ENCODE measurements around the gene RGS7.
"Not testable (repeated sequence)": the region's sequence is repeated elsewhere in the genome, so short reads cannot be mapped to it uniquely, and the experiment has no call there.

RGS7 gene

DNA sequence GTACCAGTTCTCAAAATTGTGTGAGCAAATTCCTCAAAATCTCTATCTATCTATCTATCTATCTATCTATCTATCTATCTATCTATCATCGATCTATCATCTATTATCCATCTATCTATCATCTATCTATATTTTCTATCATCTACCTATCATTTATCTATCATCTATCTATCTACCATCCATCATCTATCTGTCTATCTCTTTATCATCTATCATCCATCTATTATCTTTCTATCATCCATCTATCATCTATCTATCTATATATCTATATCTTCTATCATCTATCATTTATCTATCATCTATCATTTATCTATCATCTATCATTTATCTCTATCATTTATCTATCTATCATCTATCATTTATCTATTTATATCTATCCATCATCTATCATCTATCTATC lies 380.3 kb downstream of the RGS7 start:
- no peak for DNase-seq (ENCODE audit: low spot score)

DNA sequence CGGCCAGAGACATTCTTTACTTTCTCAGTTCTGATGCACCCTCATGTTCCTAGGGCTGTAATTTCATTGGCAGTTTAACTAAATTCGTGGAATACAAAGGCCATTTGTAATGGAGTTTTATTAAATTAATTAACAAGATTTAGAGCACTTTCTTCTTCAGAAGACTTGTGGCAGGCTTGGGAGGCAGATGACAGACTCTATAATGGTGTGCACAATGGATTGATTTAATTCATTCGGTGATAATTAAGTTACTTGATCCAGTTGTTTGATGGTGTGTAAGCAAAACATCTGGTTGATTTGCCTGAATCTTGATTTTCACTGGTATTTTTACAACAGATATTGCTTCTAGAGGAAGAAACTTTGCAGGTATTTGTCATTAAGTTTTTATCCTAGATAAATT lies 383.1 kb downstream of the RGS7 start:
- DNase-seq (ENCODE audit: low spot score), result no peak

DNA sequence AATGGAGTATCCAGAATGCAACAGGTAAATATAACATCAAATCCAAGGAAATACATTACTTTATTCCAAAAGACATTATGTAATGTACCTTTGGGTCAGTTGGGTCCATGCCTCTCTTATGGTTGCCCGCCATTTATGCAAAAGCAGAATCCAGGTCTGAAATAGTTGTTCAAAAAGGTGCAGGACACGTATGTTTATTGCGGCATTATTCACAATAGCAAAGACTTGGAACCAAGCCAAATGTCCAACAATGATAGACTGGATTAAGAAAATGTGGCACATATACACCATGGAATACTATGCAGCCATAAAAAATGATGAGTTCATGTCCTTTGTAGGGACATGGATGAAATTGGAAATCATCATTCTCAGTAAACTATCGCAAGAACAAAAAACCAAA lies 384.9 kb downstream of the RGS7 start:
- not testable (repeated sequence) for DNase-seq (ENCODE audit: low spot score)

DNA sequence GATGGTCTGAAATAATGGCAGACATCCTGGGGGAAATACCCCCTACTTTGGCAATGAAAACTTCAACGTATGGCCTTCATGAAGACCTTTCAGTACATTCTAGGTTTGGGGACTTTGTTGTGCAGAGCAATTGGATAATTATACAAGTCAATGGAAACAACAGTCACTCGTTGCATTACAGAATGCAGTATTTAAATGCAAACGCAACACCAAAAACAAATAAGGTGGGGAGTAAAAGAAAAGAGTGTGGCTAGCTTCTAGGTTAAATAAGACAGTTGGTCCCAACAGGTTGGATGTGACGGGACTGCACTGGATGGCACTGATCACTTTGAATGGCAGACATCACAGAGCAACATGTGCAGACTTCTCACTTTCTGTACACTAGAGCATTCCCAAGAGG lies 386.8 kb downstream of the RGS7 start:
- DNase-seq (ENCODE audit: low spot score), result no peak

DNA sequence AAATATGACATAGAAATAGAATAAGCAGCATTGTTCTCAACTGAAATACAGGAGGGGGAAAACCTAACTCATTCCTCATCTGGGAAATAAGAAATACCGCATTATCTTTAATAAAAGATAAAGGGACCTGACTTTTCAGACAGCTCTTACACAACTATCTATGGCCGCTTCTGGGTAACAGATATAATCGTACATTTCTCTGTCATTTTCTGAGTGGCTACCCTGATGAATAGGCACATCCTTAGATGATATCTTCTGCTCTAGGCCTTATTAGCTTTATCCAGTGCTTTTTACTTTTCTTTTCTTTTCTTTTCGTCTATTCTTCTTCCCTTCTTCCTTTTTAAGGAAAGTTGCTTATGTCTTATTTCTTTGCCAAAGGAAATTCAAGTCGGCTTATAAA lies 388.1 kb downstream of the RGS7 start:
- no peak for DNase-seq (ENCODE audit: low spot score)

DNA sequence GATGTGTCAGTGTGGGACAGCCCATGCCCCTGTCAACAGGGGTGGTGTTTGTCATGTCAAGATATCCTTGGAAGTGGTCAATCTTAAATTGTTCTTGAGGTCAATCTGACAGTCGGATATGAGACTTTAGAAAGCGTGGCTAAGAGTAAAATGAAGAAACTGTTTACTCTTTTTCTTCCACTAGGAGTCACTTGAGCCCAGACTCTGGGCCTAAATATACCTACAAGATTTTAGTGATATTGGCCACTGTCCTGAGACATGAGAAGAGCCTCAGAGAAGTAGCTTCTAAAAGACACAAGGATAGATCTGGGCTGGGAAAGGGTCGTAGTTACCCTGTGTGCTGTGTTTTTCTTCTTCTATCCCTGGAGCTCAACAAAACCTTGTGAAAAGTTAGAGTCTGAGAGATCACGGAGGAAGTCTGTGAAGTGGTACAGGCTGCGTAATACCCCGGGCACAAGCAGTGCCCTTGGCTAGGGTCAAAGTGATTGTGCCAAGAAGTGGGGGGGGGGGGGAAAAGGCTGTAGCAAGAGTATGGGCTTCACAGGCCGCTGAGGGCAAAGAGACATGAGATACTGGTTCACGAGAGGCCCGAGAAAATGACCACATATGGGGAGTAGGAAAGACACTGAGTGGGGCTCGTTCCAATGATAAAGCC lies 389.8 kb downstream of the RGS7 start:
- no peak for DNase-seq (ENCODE audit: low spot score)

DNA sequence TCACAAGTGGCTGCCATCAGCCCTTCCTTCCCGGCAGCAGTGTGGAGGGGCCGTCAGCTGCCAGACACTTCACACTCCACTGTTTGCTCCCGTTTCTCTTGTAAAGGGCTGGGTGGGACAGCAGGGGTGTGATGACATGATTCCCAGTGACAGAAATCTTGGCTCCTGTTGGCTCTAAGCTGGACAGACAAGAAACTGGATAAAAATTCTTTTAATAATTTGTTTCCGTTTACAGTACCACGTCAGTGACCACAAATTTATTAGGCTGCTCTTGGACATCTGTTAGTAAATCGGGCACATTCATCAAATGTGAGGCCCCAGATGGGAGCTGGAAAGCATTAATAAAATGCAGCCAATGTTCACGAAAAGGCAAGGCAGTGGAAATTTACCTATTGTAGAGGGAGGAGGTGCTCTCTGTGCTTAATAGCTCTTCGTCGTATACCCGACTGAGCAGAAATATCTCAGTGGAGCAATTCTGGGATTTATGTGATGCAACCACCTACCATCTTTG lies 391.4 kb downstream of the RGS7 start:
- no peak for DNase-seq (ENCODE audit: low spot score)

DNA sequence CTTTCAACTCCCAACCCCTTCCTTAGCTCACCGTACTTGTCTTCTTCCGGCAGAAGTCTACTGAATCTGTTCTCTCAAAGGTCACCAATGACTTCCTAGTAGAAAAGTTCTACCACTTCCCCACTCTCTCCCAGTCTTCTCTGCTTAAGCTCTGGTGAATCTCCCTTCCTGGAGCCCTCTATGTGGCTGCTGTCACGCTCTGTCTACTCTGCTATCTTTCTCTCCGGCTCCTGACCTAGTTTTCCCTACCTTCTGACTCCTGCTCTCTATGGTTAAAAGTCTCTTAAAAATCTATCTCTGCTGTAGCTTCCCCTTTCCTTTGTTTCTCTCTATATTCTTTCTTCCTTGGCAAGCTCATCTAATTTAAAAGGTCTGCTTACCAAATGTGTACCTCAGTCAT lies 394.9 kb downstream of the RGS7 start:
- no peak for DNase-seq (ENCODE audit: low spot score)

DNA sequence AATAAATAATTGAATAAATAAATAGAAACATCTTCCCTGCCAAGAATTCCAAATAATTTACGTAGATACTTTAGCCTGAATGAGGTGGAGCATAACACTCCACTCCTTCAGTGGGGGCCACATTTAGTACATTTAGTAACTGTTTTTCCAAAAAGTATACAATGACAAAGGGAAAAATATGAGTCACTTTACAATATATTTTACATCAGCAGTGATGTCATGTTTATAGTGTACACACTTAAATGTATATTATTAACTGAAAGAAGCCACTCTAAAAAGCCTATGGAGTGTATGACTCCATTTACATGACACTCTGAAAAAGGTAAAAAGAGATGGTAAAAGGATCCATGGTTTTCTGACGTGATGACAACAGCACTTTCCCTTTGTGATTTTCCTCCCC lies 400.6 kb downstream of the RGS7 start:
- no peak for DNase-seq (ENCODE audit: low spot score)

DNA sequence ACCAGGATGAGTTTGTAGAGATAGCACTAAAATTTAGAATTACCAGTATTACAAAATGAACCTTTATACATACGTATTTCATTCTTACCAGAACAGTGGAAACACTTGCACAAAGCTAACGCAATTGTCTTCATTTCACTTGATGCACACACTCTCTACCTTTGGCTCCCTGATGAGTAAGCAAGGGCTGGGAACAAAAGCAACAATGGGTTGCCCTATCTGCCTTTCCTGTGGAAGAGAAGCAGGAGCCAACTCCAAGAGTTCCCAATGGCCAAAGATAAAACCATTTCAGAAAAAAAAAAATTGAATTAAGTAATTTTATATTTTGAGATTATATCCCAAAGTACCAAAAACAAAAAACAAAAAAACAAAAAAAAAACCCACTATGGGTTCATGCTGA lies 401.0 kb downstream of the RGS7 start:
- DNase-seq (ENCODE audit: low spot score), result no peak

DNA sequence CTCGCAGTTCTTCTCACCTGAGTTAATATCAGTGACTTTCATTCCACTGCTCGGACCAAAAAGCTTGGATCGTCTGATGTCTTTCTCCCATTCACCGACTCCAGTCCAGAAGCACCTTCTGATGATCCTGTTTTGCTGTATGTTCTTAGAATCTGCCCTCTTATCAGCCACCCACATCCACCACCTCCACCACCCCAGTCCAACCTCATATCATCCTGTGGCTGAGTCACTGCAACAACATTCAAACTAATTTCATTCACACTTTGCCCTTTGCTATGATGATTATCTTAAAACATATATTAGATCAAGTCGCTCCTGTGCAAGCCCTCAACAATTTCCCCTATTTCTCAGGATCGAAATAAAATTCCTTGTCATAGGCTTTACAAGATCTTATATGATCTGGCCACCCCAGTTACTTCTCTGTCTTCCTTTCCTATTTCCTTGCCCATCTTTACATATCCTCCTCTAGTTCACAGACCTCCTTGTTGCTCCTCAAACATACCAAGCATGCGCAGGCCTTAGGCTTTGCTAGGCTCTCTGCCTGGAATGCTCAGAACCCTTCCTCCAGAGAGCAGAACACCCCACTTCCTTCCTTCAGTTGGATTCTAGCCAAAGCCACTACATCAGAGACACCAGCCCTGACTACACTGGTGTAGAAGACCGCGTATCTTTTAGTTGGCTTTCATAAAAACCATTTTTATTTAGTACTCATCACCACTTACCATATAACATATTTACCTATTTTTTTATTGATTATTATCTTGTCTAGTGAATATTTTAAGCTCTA lies 409.4 kb downstream of the RGS7 start:
- no peak for DNase-seq (ENCODE audit: low spot score)

DNA sequence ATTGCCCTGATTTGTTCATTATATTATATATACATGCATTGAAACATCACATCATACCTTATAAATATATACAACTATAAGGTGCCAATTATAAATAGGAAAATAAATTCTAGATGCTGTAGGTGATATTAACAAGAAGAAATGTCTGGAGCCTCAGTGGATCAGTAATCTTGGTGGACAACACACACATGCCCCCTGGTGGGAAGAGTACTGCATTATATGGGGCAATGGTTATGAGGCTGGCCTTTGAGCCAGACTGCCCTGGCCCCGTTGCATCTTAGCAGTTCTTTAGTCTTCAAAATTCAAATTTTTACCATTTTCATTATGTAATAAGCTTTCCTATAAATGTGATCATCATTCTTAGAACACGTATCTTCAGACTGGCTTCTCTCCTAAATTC lies 410.1 kb downstream of the RGS7 start:
- DNase-seq (ENCODE audit: low spot score), result no peak

DNA sequence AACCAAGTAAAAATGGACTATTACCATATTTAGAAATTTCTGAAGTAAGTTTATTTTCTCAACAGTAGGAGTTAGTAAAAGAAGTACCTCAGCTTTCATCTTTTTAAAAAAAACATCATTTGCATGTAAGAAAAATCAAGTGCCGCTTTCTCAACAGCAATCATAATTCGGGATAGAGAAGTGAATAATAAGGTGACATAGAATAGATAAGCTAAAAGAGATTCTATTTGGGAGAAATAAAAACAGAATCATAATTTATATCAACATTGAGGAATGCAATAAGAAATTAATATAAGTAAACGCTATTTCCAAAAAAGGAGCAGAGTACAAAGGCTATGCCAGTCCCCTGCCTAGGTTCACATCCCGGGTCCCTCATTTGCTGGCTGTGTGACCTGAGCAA lies 414.1 kb downstream of the RGS7 start:
- DNase-seq (ENCODE audit: low spot score), result no peak

DNA sequence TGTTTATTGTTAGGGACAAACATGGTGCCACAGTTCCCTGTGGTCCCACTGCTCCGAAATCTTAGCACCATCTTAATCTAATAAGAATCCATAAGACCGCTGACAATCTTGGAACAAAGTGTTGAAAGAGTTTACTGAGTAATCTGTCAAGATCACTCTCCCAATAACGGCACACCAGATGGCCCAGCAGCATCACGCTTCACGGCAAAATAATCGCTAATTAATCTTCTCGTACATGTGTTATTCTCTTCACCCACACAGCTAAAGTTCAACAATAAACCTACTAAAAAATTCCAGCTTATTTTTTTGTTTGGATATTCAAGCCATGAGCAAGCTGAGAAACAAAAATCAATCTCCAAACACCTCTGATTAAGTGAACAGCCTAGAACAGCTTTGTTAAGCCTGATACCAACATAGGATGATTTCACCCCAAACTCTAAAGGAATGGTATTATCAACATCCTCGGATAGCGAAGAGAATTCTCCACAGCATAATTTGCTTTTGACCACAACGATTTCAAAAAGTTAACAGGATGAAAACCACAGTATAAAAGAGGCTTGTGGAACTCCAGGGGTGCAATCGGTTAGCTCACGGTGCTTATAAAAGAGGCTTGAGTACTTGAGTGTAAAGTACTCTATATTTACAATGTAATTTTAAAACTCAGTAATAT lies 415.2 kb downstream of the RGS7 start:
- no peak for DNase-seq (ENCODE audit: low spot score)

DNA sequence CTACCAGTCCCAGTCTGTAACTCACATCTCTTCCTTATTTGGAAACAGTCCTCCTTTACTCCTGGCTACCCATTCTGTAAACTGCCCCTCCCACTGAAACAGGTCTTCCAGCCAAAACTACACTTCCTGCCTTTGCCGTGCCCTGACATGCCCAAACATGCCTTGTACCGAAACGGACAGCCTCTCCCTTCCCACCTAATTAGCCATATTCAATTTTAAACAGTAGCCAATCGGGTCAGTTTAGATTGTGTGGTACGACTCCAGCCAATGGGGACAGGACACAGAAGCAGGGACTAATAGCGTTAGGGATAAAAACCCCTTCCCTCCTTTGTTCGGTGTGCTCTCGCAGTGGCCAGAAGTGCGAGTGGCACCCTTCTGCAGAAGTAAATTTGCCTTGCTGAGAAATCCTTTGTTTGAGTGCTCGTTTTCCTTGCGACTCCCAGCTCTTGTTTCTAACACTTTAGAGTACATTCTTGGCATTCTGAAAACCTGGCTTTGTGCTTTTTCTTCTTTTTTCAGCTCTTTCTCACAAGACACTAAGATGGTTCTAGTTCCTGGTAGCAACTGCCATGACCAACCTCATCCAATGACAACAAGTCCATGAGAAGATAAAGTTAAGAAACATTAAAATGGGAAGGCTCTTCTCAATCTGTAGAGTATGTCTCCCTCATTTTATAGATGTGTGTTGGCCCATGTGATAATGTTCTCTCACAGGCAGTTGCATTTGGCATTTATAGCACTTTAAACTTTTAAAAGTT lies 419.9 kb downstream of the RGS7 start:
- no peak for DNase-seq (ENCODE audit: low spot score)

DNA sequence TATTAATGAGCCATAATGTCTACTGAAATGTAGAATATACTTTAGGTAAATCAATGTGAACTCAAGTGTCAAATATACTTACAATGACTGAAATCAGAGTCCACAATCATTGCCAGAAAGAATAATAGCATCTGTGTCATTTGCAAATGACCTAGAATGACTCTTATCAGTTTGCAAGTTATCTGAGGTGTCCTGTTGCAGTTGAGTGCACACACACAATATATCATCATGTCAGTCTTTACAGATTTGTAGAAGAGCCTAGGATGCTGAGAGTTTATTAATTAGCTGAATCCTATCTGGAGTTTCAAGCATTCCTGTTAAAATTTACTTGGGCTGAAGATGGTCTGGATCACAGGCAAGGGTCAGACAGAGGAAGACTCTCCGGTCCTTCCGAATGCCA lies 421.1 kb downstream of the RGS7 start:
- DNase-seq (ENCODE audit: low spot score), result no peak

DNA sequence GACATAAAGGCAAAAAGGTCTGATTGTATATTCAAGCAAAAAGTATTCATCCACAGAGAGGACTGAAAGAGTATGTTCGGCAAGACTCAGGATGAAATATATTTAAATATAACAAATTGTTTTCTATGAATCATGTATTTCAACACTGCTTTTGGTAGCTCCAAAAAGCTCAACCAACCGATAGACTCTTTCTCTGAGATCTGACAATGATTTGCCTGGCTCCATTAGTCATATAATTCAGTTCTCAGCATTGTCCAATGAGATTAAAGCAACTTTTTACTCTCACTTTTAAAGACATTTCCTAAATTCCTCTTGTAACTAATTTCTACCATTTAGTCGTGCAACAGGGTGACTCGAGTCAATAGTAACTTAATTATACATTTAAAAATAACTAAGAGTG lies 426.0 kb downstream of the RGS7 start:
- DNase-seq (ENCODE audit: low spot score), result no peak

DNA sequence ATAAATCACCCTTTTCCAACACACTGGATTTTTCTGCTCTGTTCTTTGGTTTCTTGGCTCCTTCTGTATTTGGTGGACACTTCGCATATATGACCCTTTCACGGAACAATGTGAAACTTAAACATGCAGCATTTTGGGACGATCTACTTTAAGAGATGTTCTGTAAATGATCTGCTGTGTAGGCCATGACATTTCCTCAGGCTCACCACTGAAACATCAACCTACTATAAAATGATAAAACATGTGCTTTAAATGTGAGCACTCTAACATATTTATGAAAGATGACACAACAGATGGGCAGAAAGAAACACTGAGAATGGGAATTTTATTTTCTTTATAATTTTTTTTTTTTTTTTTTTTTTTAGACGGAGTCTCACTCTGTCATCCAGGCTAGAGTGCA lies 428.7 kb downstream of the RGS7 start:
- no peak for DNase-seq (ENCODE audit: low spot score)

DNA sequence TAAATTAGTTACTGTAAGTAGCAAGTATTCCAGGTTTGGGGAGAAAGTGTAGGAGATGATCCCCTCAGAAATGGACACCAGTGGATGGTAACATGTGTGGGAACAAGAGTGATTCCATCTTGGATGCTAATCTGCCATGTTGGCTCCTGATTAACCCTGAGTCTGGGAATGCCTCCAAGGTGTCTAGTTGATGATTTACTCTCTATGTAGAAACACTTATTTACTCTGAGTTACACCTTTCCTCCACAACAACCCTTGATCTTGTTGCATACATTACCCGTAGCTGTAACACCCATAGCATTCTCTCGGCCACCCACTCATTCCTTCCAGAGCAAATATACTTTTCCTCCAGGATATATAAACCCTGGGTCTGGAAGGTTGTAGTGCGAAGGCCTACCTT lies 429.2 kb downstream of the RGS7 start:
- no peak for DNase-seq (ENCODE audit: low spot score)

DNA sequence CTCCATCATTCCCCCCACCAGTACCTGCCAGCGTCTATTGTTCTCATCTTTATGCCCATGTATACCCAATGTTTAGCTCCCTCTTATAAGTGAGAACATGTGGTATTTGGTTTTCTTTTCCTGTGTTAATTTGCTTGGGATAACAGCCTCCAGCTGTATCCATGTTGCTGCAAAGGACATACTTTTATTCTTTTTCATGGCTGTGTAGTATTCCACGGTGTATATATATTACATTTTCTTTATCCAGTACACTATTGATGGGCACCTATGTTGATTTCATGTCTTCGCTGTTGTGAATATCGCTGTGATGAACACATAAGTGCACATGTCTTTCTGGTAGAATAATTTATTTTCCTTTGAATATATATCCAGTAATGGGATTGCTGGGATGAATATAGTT lies 431.7 kb downstream of the RGS7 start:
- DNase-seq (ENCODE audit: low spot score), result no peak

DNA sequence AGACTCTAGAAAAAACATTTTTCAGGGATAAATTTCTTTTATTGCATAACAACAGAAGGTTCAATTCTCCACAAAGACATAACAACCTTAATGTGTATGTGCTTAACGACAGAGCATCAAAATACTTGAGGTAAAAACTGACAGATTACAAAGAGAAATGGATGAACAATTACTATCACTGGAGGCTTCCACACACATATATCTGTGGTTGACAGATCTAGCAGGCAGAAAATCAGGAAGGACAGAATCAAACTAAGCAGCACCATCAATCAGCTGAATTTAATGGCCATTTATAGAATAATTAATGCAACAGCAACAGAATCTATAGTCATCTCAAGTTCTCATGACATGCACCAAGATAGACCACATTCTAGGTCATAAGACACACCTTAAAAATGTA lies 439.0 kb downstream of the RGS7 start:
- DNase-seq (ENCODE audit: low spot score), result no peak

DNA sequence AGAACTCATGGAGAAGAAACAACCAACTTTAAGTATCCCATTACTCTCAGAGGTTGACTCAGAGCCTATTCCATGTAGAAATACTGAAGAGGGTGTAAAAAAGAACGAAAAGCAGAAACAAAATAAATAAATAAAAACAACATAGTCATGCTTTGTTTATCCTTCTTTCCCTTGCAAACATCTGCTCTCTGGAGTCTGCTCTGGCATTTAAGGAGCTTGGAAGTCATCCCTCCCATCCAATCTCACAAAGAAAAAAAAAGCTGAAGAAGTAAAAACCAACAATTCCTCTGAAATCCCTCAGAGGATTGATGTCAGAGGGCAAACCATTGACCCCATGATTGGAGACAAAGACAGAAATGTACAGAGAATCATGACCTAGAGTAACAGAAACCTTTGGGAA lies 442.5 kb downstream of the RGS7 start:
- no peak for DNase-seq (ENCODE audit: low spot score)

DNA sequence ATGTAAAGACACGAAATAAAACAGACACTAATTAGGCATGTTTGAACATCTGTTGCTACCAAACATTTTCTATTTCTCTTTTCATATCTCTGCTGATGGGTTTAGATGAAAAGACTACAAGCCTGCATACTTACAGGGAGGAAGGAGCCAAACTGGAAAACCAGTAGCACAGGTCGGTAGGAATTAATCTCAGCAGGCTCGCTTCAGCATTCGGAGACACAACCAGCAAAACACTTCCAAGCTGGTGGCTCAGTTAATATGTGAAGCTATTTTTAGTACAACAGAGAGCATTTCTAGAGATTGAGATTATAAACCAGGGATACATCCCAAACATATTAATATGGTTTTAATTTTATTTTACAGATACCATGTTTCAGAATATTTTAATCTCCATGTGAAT lies 444.2 kb downstream of the RGS7 start:
- DNase-seq (ENCODE audit: low spot score), result no peak

All from hematopoietic multipotent progenitor cell treated with erythropoietin and hydrocortisone succinate and interleukin-3 and kit ligand, for 17 days (in vitro differentiated cells).